ENCODE results near the gene LAMB1.
A peak's percentile ranks its signal among the peaks of the same experiment; 100 is the strongest.
"Not testable (repeated sequence)": the region's sequence is repeated elsewhere in the genome, so short reads cannot be mapped to it uniquely, and the experiment has no call there.

The LAMB1 gene

GRCh38 chr7:107909445-107909844 lies 93.5 kb downstream of the LAMB1 start:
- Histone ChIP-seq H3K27me3 (ENCODE audit: insufficient read depth, low read length) (no peaks in the 10 kb centered on the region), H3K9me3 (ENCODE audit: insufficient read depth, low read depth, low read length) (no peaks in the 10 kb centered on the region), H3K4me3 (ENCODE audit: low read length) (no peak overlapping the region), H3K36me3 (ENCODE audit: insufficient read depth, low read length) (peaks cover 79% of the 10 kb centered on the region), H3K27ac (ENCODE audit: low read depth, low read length) (no peak overlapping the region), H3K4me1 (ENCODE audit: insufficient read depth, low read length) (no peaks in the 10 kb centered on the region), H3K9ac (ENCODE audit: low read depth, low read length) (no peak overlapping the region)
- 87% methylated on average over 1 of the region's 1 CpG for WGBS

GRCh38 chr7:107907790-107908189 lies 95.2 kb downstream of the LAMB1 start:
- Histone ChIP-seq H3K4me1 (ENCODE audit: insufficient read depth, low read length) (peaks cover 2% of the 10 kb centered on the region), H3K27me3 (ENCODE audit: insufficient read depth, low read length) (no peaks in the 10 kb centered on the region), H3K9me3 (ENCODE audit: insufficient read depth, low read depth, low read length) (no peaks in the 10 kb centered on the region), H3K36me3 (ENCODE audit: insufficient read depth, low read length) (peaks cover 94% of the 10 kb centered on the region), H3K9ac (ENCODE audit: low read depth, low read length) (no peak overlapping the region), H3K4me3 (ENCODE audit: low read length) (no peak overlapping the region), H3K27ac (ENCODE audit: low read depth, low read length) (no peak overlapping the region)
- WGBS, result 98% methylated on average over 2 of the region's 2 CpGs

GRCh38 chr7:107902381-107902780 lies 100.6 kb downstream of the LAMB1 start:
- no peaks in the 10 kb centered on the region for H3K27me3 ChIP-seq (ENCODE audit: insufficient read depth, low read length)
- H3K4me3 ChIP-seq (ENCODE audit: low read length), result no peak overlapping the region; the same call in 1 of the 2 replicates
- H3K4me1 ChIP-seq (ENCODE audit: insufficient read depth, low read length), result peaks cover 18% of the 10 kb centered on the region
- H3K9me3 ChIP-seq (ENCODE audit: insufficient read depth, low read depth, low read length), result no peaks in the 10 kb centered on the region
- peak overlapping the region; percentile 65; the same call in 1 of the 2 replicates for H3K27ac ChIP-seq (ENCODE audit: low read depth, low read length)
- peaks cover 63% of the 10 kb centered on the region for H3K36me3 ChIP-seq (ENCODE audit: insufficient read depth, low read length)
- H3K9ac ChIP-seq (ENCODE audit: low read depth, low read length), result no peak overlapping the region

- no peaks in the 10 kb centered on the region for H3K9me3 ChIP-seq (ENCODE audit: insufficient read depth, low read depth, low read length)
- 97% methylated on average over 1 of the region's 1 CpG for WGBS
- peaks cover 51% of the 10 kb centered on the region for H3K36me3 ChIP-seq (ENCODE audit: insufficient read depth, low read length)
These were observed 102.4 kb downstream of the LAMB1 start for GRCh38 chr7:107900496-107901015.

GRCh38 chr7:107898997-107899594 lies 103.9 kb downstream of the LAMB1 start:
- Histone ChIP-seq H3K4me1 (ENCODE audit: insufficient read depth, low read length) (peaks cover 18% of the 10 kb centered on the region), H3K9me3 (ENCODE audit: insufficient read depth, low read depth, low read length) (no peaks in the 10 kb centered on the region), H3K36me3 (ENCODE audit: insufficient read depth, low read length) (peaks cover 51% of the 10 kb centered on the region), H3K27me3 (ENCODE audit: insufficient read depth, low read length) (no peaks in the 10 kb centered on the region), H3K9ac (ENCODE audit: low read depth, low read length) (no peak overlapping the region), H3K4me3 (ENCODE audit: low read length) (no peak overlapping the region), H3K27ac (ENCODE audit: low read depth, low read length) (no peak overlapping the region)
- WGBS, result 97% methylated on average over 2 of the region's 2 CpGs

More at GRCh38 chr7:107900496-107901015, 102.4 kb downstream of the LAMB1 start:
- Histone ChIP-seq H3K27ac (ENCODE audit: low read depth, low read length) (no peak overlapping the region), H3K9ac (ENCODE audit: low read depth, low read length) (no peak overlapping the region), H3K27me3 (ENCODE audit: insufficient read depth, low read length) (no peaks in the 10 kb centered on the region), H3K4me1 (ENCODE audit: insufficient read depth, low read length) (peaks cover 18% of the 10 kb centered on the region), H3K4me3 (ENCODE audit: low read length) (no peak overlapping the region)

- WGBS, result 96% methylated on average over 8 of the region's 8 CpGs
- Histone ChIP-seq H3K4me3 (ENCODE audit: low read length) (peak overlapping the region; percentile 87), H3K36me3 (ENCODE audit: insufficient read depth, low read length) (peaks cover 34% of the 10 kb centered on the region), H3K9ac (ENCODE audit: low read depth, low read length) (peak overlapping the region; percentile 84; the same call in 1 of the 2 replicates)
- not testable (repeated sequence) for H3K9me3 ChIP-seq (ENCODE audit: insufficient read depth, low read depth, low read length); H3K27me3 ChIP-seq (ENCODE audit: insufficient read depth, low read length); H3K27ac ChIP-seq (ENCODE audit: low read depth, low read length); H3K4me1 ChIP-seq (ENCODE audit: insufficient read depth, low read length)
These were observed 110.6 kb downstream of the LAMB1 start for GRCh38 chr7:107892367-107892741.

- no peaks in the 10 kb centered on the region for H3K9me3 ChIP-seq (ENCODE audit: insufficient read depth, low read depth, low read length)
- peaks cover 3% of the 10 kb centered on the region; the same call in 1 of the 2 replicates for H3K4me1 ChIP-seq (ENCODE audit: insufficient read depth, low read length)
- H3K27me3 ChIP-seq (ENCODE audit: insufficient read depth, low read length), result no peaks in the 10 kb centered on the region
- H3K36me3 ChIP-seq (ENCODE audit: insufficient read depth, low read length), result peaks cover 32% of the 10 kb centered on the region
- 74% methylated on average over 9 of the region's 9 CpGs for WGBS
- peak overlapping the region; percentile 87 for H3K4me3 ChIP-seq (ENCODE audit: low read length)
- peak overlapping the region; percentile 69; the same call in 1 of the 2 replicates for H3K27ac ChIP-seq (ENCODE audit: low read depth, low read length)
- H3K9ac ChIP-seq (ENCODE audit: low read depth, low read length), result peak overlapping the region; percentile 84
These were observed 111.2 kb downstream of the LAMB1 start for GRCh38 chr7:107891636-107892366.

GRCh38 chr7:107890962-107891635 lies 111.9 kb downstream of the LAMB1 start, which contains the start of gene DLD:
Gene DLD, plus strand, starts transcription at chr7:107891183. Its CDS starts 68 bp downstream, at chr7:107891251.
- peaks cover 3% of the 10 kb centered on the region; the same call in 1 of the 2 replicates for H3K4me1 ChIP-seq (ENCODE audit: insufficient read depth, low read length)
- H3K27me3 ChIP-seq (ENCODE audit: insufficient read depth, low read length), result no peaks in the 10 kb centered on the region
- under 1% methylated on average over 55 of the region's 55 CpGs for WGBS
- peak within 1 kb of the TSS; percentile 69; the same call in 1 of the 2 replicates for H3K27ac ChIP-seq (ENCODE audit: low read depth, low read length)
- H3K9ac ChIP-seq (ENCODE audit: low read depth, low read length), result peak within 1 kb of the TSS; percentile 84
- peak within 1 kb of the TSS; percentile 87 for H3K4me3 ChIP-seq (ENCODE audit: low read length)
- H3K9me3 ChIP-seq (ENCODE audit: insufficient read depth, low read depth, low read length), result no peaks in the 10 kb centered on the region
- H3K36me3 ChIP-seq (ENCODE audit: insufficient read depth, low read length), result peaks cover 32% of the 10 kb centered on the region

- Histone ChIP-seq H3K27ac (ENCODE audit: low read depth, low read length) (no peak overlapping the region), H3K9me3 (ENCODE audit: insufficient read depth, low read depth, low read length) (no peaks in the 10 kb centered on the region), H3K36me3 (ENCODE audit: insufficient read depth, low read length) (peaks cover 28% of the 10 kb centered on the region), H3K9ac (ENCODE audit: low read depth, low read length) (no peak overlapping the region), H3K4me1 (ENCODE audit: insufficient read depth, low read length) (peaks cover 3% of the 10 kb centered on the region; the same call in 1 of the 2 replicates), H3K27me3 (ENCODE audit: insufficient read depth, low read length) (no peaks in the 10 kb centered on the region), H3K4me3 (ENCODE audit: low read length) (peak overlapping the region; percentile 87)
- WGBS, result 50% methylated on average over 5 of the region's 7 CpGs
These were observed 112.4 kb downstream of the LAMB1 start for GRCh38 chr7:107890493-107890961.

GRCh38 chr7:107889992-107890391 lies 113.0 kb downstream of the LAMB1 start:
- Histone ChIP-seq H3K36me3 (ENCODE audit: insufficient read depth, low read length) (peaks cover 22% of the 10 kb centered on the region), H3K4me3 (ENCODE audit: low read length) (0 out of 2 replicates have a peak overlapping the region, but pooled peaks have one; percentile 87), H3K9ac (ENCODE audit: low read depth, low read length) (no peak overlapping the region), H3K9me3 (ENCODE audit: insufficient read depth, low read depth, low read length) (no peaks in the 10 kb centered on the region), H3K4me1 (ENCODE audit: insufficient read depth, low read length) (peaks cover 3% of the 10 kb centered on the region; the same call in 1 of the 2 replicates), H3K27me3 (ENCODE audit: insufficient read depth, low read length) (no peaks in the 10 kb centered on the region; the same call in 1 of the 2 replicates), H3K27ac (ENCODE audit: low read depth, low read length) (no peak overlapping the region)
- WGBS, result 91% methylated on average over 3 of the region's 3 CpGs

GRCh38 chr7:107887827-107888226 lies 115.1 kb downstream of the LAMB1 start:
- not testable (repeated sequence) for H3K27ac ChIP-seq (ENCODE audit: low read depth, low read length); H3K9me3 ChIP-seq (ENCODE audit: insufficient read depth, low read depth, low read length); H3K4me3 ChIP-seq (ENCODE audit: low read length); H3K27me3 ChIP-seq (ENCODE audit: insufficient read depth, low read length); H3K4me1 ChIP-seq (ENCODE audit: insufficient read depth, low read length); H3K36me3 ChIP-seq (ENCODE audit: insufficient read depth, low read length); H3K9ac ChIP-seq (ENCODE audit: low read depth, low read length)
- WGBS, result 97% methylated on average over 22 of the region's 22 CpGs

All from HUES64 (cell line).